ENCODE data around the gene CFAP47.

The CFAP47 gene

GRCh38 chrX:36414056-36414455, 494.5 kb downstream of the CFAP47 start:
- H3K27me3 ChIP-seq: no peaks in the 10 kb centered on the region
- H3K4me3 ChIP-seq (ENCODE audit: low read depth, low read length): no peak overlapping the region
- H3K4me1 ChIP-seq: no peaks in the 10 kb centered on the region
- TF ChIP-seq CTCF (IDR thresholded peaks at IDR 0.05; ENCODE audit: low read depth, low read length): no peak
- H3K9me3 ChIP-seq: no peaks in the 10 kb centered on the region
- H3K36me3 ChIP-seq: no peaks in the 10 kb centered on the region
- no peak for DNase-seq

- Histone ChIP-seq H3K4me3 (ENCODE audit: low read depth, low read length) (no peak overlapping the region), H3K36me3 (no peaks in the 10 kb centered on the region), H3K27me3 (no peaks in the 10 kb centered on the region), H3K4me1 (no peaks in the 10 kb centered on the region), H3K9me3 (no peaks in the 10 kb centered on the region)
- TF ChIP-seq CTCF (IDR thresholded peaks at IDR 0.05; ENCODE audit: low read depth, low read length): no peak
- no peak for DNase-seq
Observed at GRCh38 chrX:36422368-36422767, 502.8 kb downstream of the CFAP47 start.

- Histone ChIP-seq H3K9me3 (no peaks in the 10 kb centered on the region), H3K4me3 (ENCODE audit: low read depth, low read length) (no peak overlapping the region), H3K27me3 (no peaks in the 10 kb centered on the region), H3K36me3 (no peaks in the 10 kb centered on the region), H3K4me1 (no peaks in the 10 kb centered on the region)
- TF ChIP-seq CTCF (IDR thresholded peaks at IDR 0.05; ENCODE audit: low read depth, low read length): no peak
- no peak for DNase-seq
Observed at GRCh38 chrX:36431819-36432218, 512.3 kb downstream of the CFAP47 start.

GRCh38 chrX:36434522-36434921, 515.0 kb downstream of the CFAP47 start:
- no peak for DNase-seq
- no peak overlapping the region for H3K4me3 ChIP-seq (ENCODE audit: low read depth, low read length)
- H3K27me3 ChIP-seq: no peaks in the 10 kb centered on the region
- no peaks in the 10 kb centered on the region for H3K9me3 ChIP-seq
- no peak for TF ChIP-seq CTCF (IDR thresholded peaks at IDR 0.05; ENCODE audit: low read depth, low read length)
- H3K4me1 ChIP-seq: no peaks in the 10 kb centered on the region
- no peaks in the 10 kb centered on the region for H3K36me3 ChIP-seq
